ENCODE measurements around the gene RAB17.

The RAB17 gene

GRCh38 chr2:237532160-237532559 is 58.4 kb downstream of the RAB17 start:
- Mint-ChIP-seq H3K4me3 (no peak overlapping the region), H3K27ac (no peak overlapping the region), H3K36me3 (ENCODE audit: insufficient read depth) (no peaks in the 10 kb centered on the region), H3K27me3 (peaks cover 11 to 31% of the 10 kb centered on the region in 2 donors), H3K4me1 (ENCODE audit: low read depth in 2 of 2) (no peaks in the 10 kb centered on the region), H3K9me3 (no peaks in the 10 kb centered on the region)
- no peak for ATAC-seq (replicated peaks)
- no peak for DNase-seq

DNA sequence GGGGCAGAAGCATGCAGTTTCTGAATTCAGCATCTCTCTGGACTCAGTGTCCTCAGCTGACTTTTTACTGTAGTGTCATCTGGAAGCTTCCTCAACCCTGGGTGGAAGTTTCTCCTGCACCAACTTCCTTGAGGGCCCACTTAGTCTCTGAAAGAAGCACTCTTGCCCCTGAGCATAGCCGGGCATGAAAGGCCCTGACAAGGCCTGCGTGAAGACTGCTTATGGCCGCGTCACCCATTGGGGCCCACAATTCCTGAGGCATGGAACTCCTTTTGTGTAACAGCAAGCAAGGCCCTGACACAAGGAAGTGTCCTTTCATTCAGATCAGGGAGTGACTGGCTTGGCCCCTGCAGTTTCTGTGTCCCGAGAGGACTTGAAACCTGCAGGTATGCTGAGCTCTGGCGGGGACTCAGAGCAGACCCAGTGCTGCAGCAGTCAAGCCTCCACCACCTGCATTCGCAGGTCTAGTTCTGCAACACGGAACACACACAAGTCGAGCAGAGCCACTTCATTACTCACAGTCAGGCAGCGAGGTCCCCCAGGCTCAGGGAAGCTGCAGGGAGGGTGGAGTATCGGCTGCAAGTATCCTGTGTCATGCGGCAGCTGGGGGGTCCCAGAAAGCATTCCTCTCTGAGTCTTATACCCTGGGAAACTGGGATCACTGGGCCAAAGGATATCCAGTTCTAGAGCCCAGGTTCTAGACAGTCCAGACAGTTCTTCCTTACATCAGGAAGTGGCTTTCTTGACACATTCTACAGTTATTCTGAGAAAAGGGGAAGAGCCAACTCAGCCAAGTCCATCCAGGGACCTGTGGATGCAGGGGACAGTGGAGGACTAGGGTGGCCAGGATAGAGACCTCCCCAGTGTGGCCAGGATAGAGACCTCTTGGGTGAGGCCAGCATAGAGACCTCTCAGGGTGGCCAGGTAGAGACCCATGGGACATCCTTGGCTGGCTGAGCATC is 59.8 kb downstream of the RAB17 start:
- no peak overlapping the region for H3K27ac Mint-ChIP-seq
- H3K4me3 Mint-ChIP-seq, result no peak overlapping the region
- no peaks in the 10 kb centered on the region for H3K9me3 Mint-ChIP-seq
- no peaks in the 10 kb centered on the region for H3K4me1 Mint-ChIP-seq (ENCODE audit: low read depth in 2 of 2)
- ATAC-seq (replicated peaks), result no peak
- no peaks in the 10 kb centered on the region for H3K36me3 Mint-ChIP-seq (ENCODE audit: insufficient read depth)
- H3K27me3 Mint-ChIP-seq, result peaks cover 7 to 17% of the 10 kb centered on the region in 2 donors
- no peak for DNase-seq

GRCh38 chr2:237529452-237530402 is 60.8 kb downstream of the RAB17 start:
- no peak for ATAC-seq (replicated peaks)
- no peak overlapping the region for H3K4me3 Mint-ChIP-seq
- H3K36me3 Mint-ChIP-seq (ENCODE audit: insufficient read depth), result no peaks in the 10 kb centered on the region
- DNase-seq, result no peak
- no peaks in the 10 kb centered on the region for H3K9me3 Mint-ChIP-seq
- no peak overlapping the region for H3K27ac Mint-ChIP-seq
- peaks cover 6% of the 10 kb centered on the region in 2 donors for H3K27me3 Mint-ChIP-seq
- H3K4me1 Mint-ChIP-seq (ENCODE audit: low read depth in 2 of 2), result no peaks in the 10 kb centered on the region

GRCh38 chr2:237527766-237528165 is 62.8 kb downstream of the RAB17 start:
- no peak overlapping the region for H3K27ac Mint-ChIP-seq

DNA sequence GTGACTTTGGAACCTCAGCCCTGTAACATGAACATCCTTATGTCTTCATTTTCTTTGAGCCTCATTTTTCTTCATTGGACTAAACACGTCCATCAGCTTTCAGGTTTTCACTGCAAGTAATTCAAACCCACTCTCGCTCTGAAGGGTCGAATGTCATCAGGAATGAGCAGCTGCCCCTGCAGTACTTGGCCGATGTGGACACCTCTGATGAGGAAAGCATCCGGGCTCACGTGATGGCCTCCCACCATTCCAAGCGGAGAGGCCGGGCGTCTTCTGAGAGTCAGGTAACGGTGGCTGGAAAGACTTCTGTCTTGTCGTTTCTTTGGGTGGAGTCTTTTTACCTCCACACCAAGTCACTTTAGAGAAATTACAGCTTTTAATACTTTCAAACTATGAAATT is 63.3 kb downstream of the RAB17 start:
- Mint-ChIP-seq H3K27ac (no peak overlapping the region), H3K9me3 (no peaks in the 10 kb centered on the region)
- DNase-seq, result no peak

More at GRCh38 chr2:237527766-237528165, 62.8 kb downstream of the RAB17 start:
- Mint-ChIP-seq H3K27me3 (no peaks in the 10 kb centered on the region), H3K36me3 (ENCODE audit: insufficient read depth) (no peaks in the 10 kb centered on the region), H3K9me3 (no peaks in the 10 kb centered on the region), H3K4me3 (no peak overlapping the region), H3K4me1 (ENCODE audit: low read depth in 2 of 2) (no peaks in the 10 kb centered on the region)
- no peak for ATAC-seq (replicated peaks)
- DNase-seq, result no peak

GRCh38 chr2:237525559-237526157 is 64.9 kb downstream of the RAB17 start:
- no peaks in the 10 kb centered on the region for H3K27me3 Mint-ChIP-seq
- ATAC-seq (replicated peaks) (no peak), DNase-seq (no peak)
- H3K27ac Mint-ChIP-seq, result no peak overlapping the region
- no peak overlapping the region for H3K4me3 Mint-ChIP-seq
- H3K4me1 Mint-ChIP-seq (ENCODE audit: low read depth in 2 of 2), result no peaks in the 10 kb centered on the region
- H3K36me3 Mint-ChIP-seq (ENCODE audit: insufficient read depth), result no peaks in the 10 kb centered on the region
- H3K9me3 Mint-ChIP-seq, result no peaks in the 10 kb centered on the region

More for the DNA sequence above, 63.3 kb downstream of the RAB17 start:
- H3K36me3 Mint-ChIP-seq (ENCODE audit: insufficient read depth), result no peaks in the 10 kb centered on the region
- H3K4me1 Mint-ChIP-seq (ENCODE audit: low read depth in 2 of 2), result no peaks in the 10 kb centered on the region
- ATAC-seq (replicated peaks), result no peak
- H3K4me3 Mint-ChIP-seq, result no peak overlapping the region
- no peaks in the 10 kb centered on the region for H3K27me3 Mint-ChIP-seq

GRCh38 chr2:237524631-237525030 is 65.9 kb downstream of the RAB17 start:
- Mint-ChIP-seq H3K36me3 (ENCODE audit: insufficient read depth) (no peaks in the 10 kb centered on the region), H3K9me3 (no peaks in the 10 kb centered on the region), H3K27ac (no peak overlapping the region), H3K27me3 (no peaks in the 10 kb centered on the region), H3K4me3 (no peak overlapping the region), H3K4me1 (ENCODE audit: low read depth in 2 of 2) (no peaks in the 10 kb centered on the region)
- DNase-seq, result no peak
- ATAC-seq (replicated peaks), result no peak
